HepG2 (cell line): Measurements from ENCODE around the gene PRKCB. TPM values are rescaled to one million over a fixed set of nuclear protein-coding genes. Genes with fewer than 3 reads are reported as not detected.

Source experiments
- ATAC-seq: fragments of 200-7000 bp; cut with Tn5 transposase; 3 replicates; pipeline ENCODE4 v1.9.1; 2020; ENCODE audit warnings: mild to moderate bottlenecking, moderate library complexity
- BruUV-seq: library from RNA; stranded (reverse); fragments of 400-500 nt; replicated peaks from 2 replicates; lab custom pipeline; 2021; lab: Mats Ljungman, UMichigan
- CTCF ChIA-PET: fragments of 300-600 bp; formaldehyde crosslinking; extraction: SDS; loops from one replicate; lab custom pipeline; 2021; ENCODE audit warnings: low total read pairs, inconsistent platforms, low intra/inter-chr PET ratio; lab: Yijun Ruan, JAX
- POLR2A ChIA-PET: fragments of 350-600 bp; sonication (Branson Sonifier 250); formaldehyde crosslinking; loops from one replicate; lab custom pipeline; 2020; ENCODE audit warnings: antibody characterized with exemption, inconsistent platforms; lab: Yijun Ruan, JAX
- DNase-seq: peaks from one replicate; pipeline ENCODE4 v3.0.0-alpha.2; 2015; ENCODE audit warnings: low spot score
- FAIRE-seq: peaks from 3 replicates; lab custom pipeline; 2011; peaks lifted over from hg19 to GRCh38; lab: Jason Lieb, UNC
- H2AFZ ChIP-seq: one replicate; pipeline ENCODE4 v1.6.1; 2011; ENCODE audit warnings: low read length, inconsistent platforms
- H3K27ac ChIP-seq: fragments of 300-600 bp; 3 replicates; pipeline ENCODE4 v1.8.0; 2011; ENCODE audit warnings: mixed run types, mild to moderate bottlenecking, mixed read lengths, low read length, inconsistent platforms; ENCODE audit not compliant: insufficient read depth; ENCODE audit errors: extremely low read length
- H3K27me3 ChIP-seq, 2 experiments: fragments of 200-600 bp in 1 of 2; 2 replicates in 1 of 2; 3 replicates in 1 of 2; pipeline versions ENCODE4 v1.6.0 to v1.8.0; 2011; ENCODE audit warnings: low read length in 2 of 2, mild to moderate bottlenecking in 2 of 2, moderate library complexity in 2 of 2, inconsistent platforms in 1 of 2; ENCODE audit not compliant: insufficient read depth in 2 of 2, control insufficient read depth in 1 of 2
- H3K36me3 ChIP-seq, 2 experiments: fragments of 200-600 bp in 1 of 2; replicated peaks in 1 of 2; 2 replicates in 1 of 2; 3 replicates in 1 of 2; pipeline versions ENCODE4 v1.5.1 to v1.8.0; 2011; ENCODE audit warnings: low read length in 2 of 2, inconsistent platforms in 1 of 2; ENCODE audit not compliant: insufficient read depth in 2 of 2, control insufficient read depth in 1 of 2
- H3K4me1 ChIP-seq: 2 replicates; pipeline ENCODE4 v1.5.1; 2012; ENCODE audit warnings: low read length, inconsistent platforms; ENCODE audit not compliant: insufficient read depth
- H3K4me2 ChIP-seq: 2 replicates; pipeline ENCODE4 v1.6.0; 2011; ENCODE audit warnings: low read depth, low read length, inconsistent platforms
- H3K4me3 ChIP-seq, 3 experiments: fragments of 200-600 bp in 1 of 3; sonication (generic), shearing (Covaris generic) in 1 of 3; replicated peaks in 1 of 3; 2 replicates each; pipeline ENCODE4 v1.5.1; 2011 to 2016; ENCODE audit warnings: low read length in 3 of 3, inconsistent platforms in 2 of 3, low read depth in 2 of 3, mild to moderate bottlenecking in 2 of 3, control low read depth in 1 of 3, mixed read lengths in 1 of 3; ENCODE audit not compliant: insufficient read depth in 1 of 3
- H3K79me2 ChIP-seq: one replicate; pipeline ENCODE4 v1.6.1; 2011; ENCODE audit warnings: low read length, inconsistent platforms; ENCODE audit not compliant: insufficient read depth
- H3K9ac ChIP-seq: 2 replicates; pipeline ENCODE4 v1.6.0; 2011; ENCODE audit warnings: mild to moderate bottlenecking, low read depth, low read length, inconsistent platforms; ENCODE audit not compliant: insufficient read depth
- H3K9me3 ChIP-seq: 2 replicates; pipeline ENCODE4 v1.5.1; 2012; ENCODE audit warnings: mild to moderate bottlenecking, low read length
- H4K20me1 ChIP-seq: 2 replicates; pipeline ENCODE4 v1.6.0; 2011; ENCODE audit warnings: inconsistent platforms, mild to moderate bottlenecking, low read length, moderate library complexity; ENCODE audit not compliant: insufficient read depth
- CREM ChIP-seq, 2 experiments: sonication (generic) in 1 of 2; formaldehyde crosslinking in 1 of 2; IDR thresholded peaks; 2 replicates each; pipeline versions ENCODE4 v1.4.0 to v1.6.1; 2016 to 2020; ENCODE audit warnings: antibody characterized with exemption in 1 of 2, mild to moderate bottlenecking in 1 of 2, missing genetic modification reagents in 1 of 2
- NR2F2 ChIP-seq: IDR thresholded peaks from 2 replicates; pipeline ENCODE4 v1.6.1; 2012; ENCODE audit warnings: low read depth, inconsistent platforms, borderline replicate concordance
- SRSF9 ChIP-seq: fragments of 200-400 bp; formaldehyde crosslinking; IDR thresholded peaks from 2 replicates; pipeline ENCODE4 v1.6.1; 2018; ENCODE audit warnings: borderline replicate concordance, mild to moderate bottlenecking, low read depth, low read length; ENCODE audit not compliant: insufficient read depth, poor library complexity, severe bottlenecking
- ZBTB21 ChIP-seq: sonication (generic); formaldehyde crosslinking; IDR thresholded peaks from 2 replicates; pipeline ENCODE4 v1.4.0; 2020; ENCODE audit warnings: missing genetic modification reagents
- WGBS: methylation state at CpG from one replicate; pipeline ENCODE4 v1.1.6; 2017; ENCODE audit warnings: low lambda C conversion rate; 5-methylcytosine and 5-hydroxymethylcytosine counted together
- in situ Hi-C: cut with HindIII; loops from 2 replicates; pipeline ENCODE4 v1.10.0; 2017; ENCODE audit warnings: low pct_unique_long_range_greater_than_20kb; ENCODE audit not compliant: extremely low pct_ligation_motif_present
- intact Hi-C: fragments of 100-400 bp; cut with micrococcal nuclease; formaldehyde crosslinking; loops from one replicate; pipeline ENCODE4 v1.10.0; 2022; ENCODE audit not compliant: unreplicated experiment
- polyA plus RNA-seq, 8 experiments: library from polyadenylated mRNA; depleted of rRNA in 3 of 8; stranded (reverse) in 7 of 8; unstranded in 1 of 8; fragments of >200 nt; fragmentation: Illumina TruSeq in 4 of 8; extraction: Trizol in 4 of 8; gene quantifications; 2 replicates each; pipeline versions ENCODE4 v1.2.1 to v1.2.3, GENCODE V29; 2011 to 2016; ENCODE audit warnings: low read depth in 4 of 8, missing spikeins in 1 of 8, mixed read lengths in 1 of 8; ENCODE audit not compliant: insufficient read depth in 1 of 8
- total RNA-seq, 5 experiments: library from RNA; depleted of rRNA; stranded (reverse); fragments of >200 nt; fragmentation: Illumina TruSeq; extraction: Trizol; gene quantifications; 2 replicates each; pipeline ENCODE4 v1.2.3, GENCODE V29; 2016; ENCODE audit warnings: low read depth in 1 of 5
- TF ChIP-seq, protein P1 (sequence below): sonication (generic); formaldehyde crosslinking; IDR thresholded peaks from 2 replicates; pipeline ENCODE4 v1.8.1; 2023; ENCODE audit warnings: mild to moderate bottlenecking, missing genetic modification reagents
- TF ChIP-seq, protein P2 (sequence below): sonication (generic); formaldehyde crosslinking; IDR thresholded peaks from 2 replicates; pipeline ENCODE4 v1.4.0; 2020; ENCODE audit warnings: missing genetic modification reagents
- TF ChIP-seq, protein P3 (sequence below): IDR thresholded peaks from 2 replicates; pipeline ENCODE4 v1.6.1; 2016; ENCODE audit warnings: low read depth, missing genetic modification reagents, missing compliant biosample characterization

PRKCB gene
- total and polyA plus RNA-seq, 2 of the 13 experiments (the other 11 are each of a cell fraction or from before 2014, with no cell fraction given), result 0.01 TPM; not detected in 1

DNA sequence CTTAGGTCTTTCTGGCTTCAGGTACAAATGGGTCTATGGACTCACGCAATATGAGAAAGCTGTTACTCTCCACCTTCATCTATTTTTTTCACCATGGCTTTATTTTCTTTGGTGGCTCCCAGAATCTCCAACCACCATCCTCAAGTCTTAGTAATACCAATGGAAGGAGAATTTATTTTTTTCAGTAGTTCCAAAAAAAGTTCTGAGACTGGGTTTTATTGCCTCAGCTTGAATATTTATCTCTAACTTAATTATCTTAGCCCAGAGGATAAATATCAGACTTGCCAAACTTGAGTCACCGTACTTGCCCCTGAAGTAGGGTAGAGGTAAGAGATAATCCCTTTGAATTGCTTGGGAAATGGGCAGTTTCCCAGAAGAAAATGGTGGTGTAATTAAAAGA is 397.2 kb downstream of the PRKCB start:
- no peaks in the 10 kb centered on the region for H4K20me1 ChIP-seq
- 4% methylated on average over 2 of the region's 2 CpGs for WGBS
- no peak overlapping the region for H3K4me2 ChIP-seq
- H3K79me2 ChIP-seq, result no peaks in the 10 kb centered on the region
- H3K4me1 ChIP-seq, result no peaks in the 10 kb centered on the region
- H3K9ac ChIP-seq, result no peak overlapping the region
- no peak overlapping the region for H3K4me3 ChIP-seq
- intact Hi-C loops (loop anchor here (10.0 kb wide), 1 partner anchor 1462 kb away; the partner anchor contains the start of gene HS3ST4), in situ Hi-C loops (no loop called here)
- POLR2A ChIA-PET, result no interaction called here
- H3K36me3 ChIP-seq, result no peaks in the 10 kb centered on the region
- BruUV-seq, result no TSS peak
- no peak for DNase-seq
- H3K27me3 ChIP-seq, result no peaks in the 10 kb centered on the region; a peak in 1 of 5 replicates
- H2AFZ ChIP-seq, result no peak overlapping the region
- TF ChIP-seq, protein P1, sequence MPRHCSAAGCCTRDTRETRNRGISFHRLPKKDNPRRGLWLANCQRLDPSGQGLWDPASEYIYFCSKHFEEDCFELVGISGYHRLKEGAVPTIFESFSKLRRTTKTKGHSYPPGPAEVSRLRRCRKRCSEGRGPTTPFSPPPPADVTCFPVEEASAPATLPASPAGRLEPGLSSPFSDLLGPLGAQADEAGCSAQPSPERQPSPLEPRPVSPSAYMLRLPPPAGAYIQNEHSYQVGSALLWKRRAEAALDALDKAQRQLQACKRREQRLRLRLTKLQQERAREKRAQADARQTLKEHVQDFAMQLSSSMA (CRISPR knock-in tag), result no peak
- CTCF ChIA-PET, result no interaction called here
- no peak for FAIRE-seq
- no peak overlapping the region for H3K27ac ChIP-seq
- H3K9me3 ChIP-seq, result no peaks in the 10 kb centered on the region; the same call in 1 of the 2 replicates
- no peak for ATAC-seq

DNA sequence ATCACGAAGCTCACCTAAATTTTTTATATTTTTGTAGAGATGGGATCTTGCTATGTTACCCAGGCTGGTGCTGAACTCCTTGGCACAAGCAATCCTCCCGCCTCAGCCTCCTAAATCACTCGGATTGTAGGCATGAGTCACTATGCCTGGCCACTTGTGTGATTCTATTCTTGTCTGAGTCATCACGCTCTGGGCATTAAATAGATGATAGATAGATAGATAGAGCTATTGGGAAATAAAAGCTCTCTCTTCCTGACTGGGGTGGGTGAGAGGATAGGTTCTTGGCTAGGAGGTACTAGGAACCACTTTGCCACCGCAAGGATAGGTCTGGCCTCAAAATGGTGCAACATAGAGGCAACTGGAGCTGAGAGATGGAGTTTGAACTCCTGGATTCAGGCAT is 399.0 kb downstream of the PRKCB start:
- ATAC-seq, result no peak
- BruUV-seq, result no TSS peak
- ChIA-PET POLR2A (no interaction called here), CTCF (no interaction called here)
- no peak overlapping the region for H3K9ac ChIP-seq
- WGBS, result 0% methylated on average over 5 of the region's 5 CpGs
- in situ Hi-C loops (no loop called here), intact Hi-C loops (loop anchor here (10.0 kb wide), 1 partner anchor 1460 kb away; the partner anchor contains the start of gene HS3ST4)
- no peaks in the 10 kb centered on the region; a peak in 1 of 5 replicates for H3K27me3 ChIP-seq
- H3K4me3 ChIP-seq, result no peak overlapping the region
- FAIRE-seq, result no peak
- no peaks in the 10 kb centered on the region for H4K20me1 ChIP-seq
- no peak for DNase-seq
- H2AFZ ChIP-seq, result no peak overlapping the region
- H3K79me2 ChIP-seq, result no peaks in the 10 kb centered on the region
- H3K36me3 ChIP-seq, result no peaks in the 10 kb centered on the region
- H3K27ac ChIP-seq, result no peak overlapping the region
- H3K4me1 ChIP-seq, result no peaks in the 10 kb centered on the region
- H3K9me3 ChIP-seq, result no peaks in the 10 kb centered on the region; the same call in 1 of the 2 replicates
- no peak overlapping the region for H3K4me2 ChIP-seq
- TF ChIP-seq NR2F2, result no peak
- no peak for TF ChIP-seq CREM (IDR thresholded peaks at IDR 0.05)
- no peak for TF ChIP-seq CREM (CRISPR knock-in tag; IDR thresholded peaks at IDR 0.05)
- TF ChIP-seq, protein P2, sequence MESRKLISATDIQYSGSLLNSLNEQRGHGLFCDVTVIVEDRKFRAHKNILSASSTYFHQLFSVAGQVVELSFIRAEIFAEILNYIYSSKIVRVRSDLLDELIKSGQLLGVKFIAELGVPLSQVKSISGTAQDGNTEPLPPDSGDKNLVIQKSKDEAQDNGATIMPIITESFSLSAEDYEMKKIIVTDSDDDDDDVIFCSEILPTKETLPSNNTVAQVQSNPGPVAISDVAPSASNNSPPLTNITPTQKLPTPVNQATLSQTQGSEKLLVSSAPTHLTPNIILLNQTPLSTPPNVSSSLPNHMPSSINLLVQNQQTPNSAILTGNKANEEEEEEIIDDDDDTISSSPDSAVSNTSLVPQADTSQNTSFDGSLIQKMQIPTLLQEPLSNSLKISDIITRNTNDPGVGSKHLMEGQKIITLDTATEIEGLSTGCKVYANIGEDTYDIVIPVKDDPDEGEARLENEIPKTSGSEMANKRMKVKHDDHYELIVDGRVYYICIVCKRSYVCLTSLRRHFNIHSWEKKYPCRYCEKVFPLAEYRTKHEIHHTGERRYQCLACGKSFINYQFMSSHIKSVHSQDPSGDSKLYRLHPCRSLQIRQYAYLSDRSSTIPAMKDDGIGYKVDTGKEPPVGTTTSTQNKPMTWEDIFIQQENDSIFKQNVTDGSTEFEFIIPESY (CRISPR knock-in tag), result no peak
- no peak for TF ChIP-seq SRSF9
- TF ChIP-seq, protein P3, sequence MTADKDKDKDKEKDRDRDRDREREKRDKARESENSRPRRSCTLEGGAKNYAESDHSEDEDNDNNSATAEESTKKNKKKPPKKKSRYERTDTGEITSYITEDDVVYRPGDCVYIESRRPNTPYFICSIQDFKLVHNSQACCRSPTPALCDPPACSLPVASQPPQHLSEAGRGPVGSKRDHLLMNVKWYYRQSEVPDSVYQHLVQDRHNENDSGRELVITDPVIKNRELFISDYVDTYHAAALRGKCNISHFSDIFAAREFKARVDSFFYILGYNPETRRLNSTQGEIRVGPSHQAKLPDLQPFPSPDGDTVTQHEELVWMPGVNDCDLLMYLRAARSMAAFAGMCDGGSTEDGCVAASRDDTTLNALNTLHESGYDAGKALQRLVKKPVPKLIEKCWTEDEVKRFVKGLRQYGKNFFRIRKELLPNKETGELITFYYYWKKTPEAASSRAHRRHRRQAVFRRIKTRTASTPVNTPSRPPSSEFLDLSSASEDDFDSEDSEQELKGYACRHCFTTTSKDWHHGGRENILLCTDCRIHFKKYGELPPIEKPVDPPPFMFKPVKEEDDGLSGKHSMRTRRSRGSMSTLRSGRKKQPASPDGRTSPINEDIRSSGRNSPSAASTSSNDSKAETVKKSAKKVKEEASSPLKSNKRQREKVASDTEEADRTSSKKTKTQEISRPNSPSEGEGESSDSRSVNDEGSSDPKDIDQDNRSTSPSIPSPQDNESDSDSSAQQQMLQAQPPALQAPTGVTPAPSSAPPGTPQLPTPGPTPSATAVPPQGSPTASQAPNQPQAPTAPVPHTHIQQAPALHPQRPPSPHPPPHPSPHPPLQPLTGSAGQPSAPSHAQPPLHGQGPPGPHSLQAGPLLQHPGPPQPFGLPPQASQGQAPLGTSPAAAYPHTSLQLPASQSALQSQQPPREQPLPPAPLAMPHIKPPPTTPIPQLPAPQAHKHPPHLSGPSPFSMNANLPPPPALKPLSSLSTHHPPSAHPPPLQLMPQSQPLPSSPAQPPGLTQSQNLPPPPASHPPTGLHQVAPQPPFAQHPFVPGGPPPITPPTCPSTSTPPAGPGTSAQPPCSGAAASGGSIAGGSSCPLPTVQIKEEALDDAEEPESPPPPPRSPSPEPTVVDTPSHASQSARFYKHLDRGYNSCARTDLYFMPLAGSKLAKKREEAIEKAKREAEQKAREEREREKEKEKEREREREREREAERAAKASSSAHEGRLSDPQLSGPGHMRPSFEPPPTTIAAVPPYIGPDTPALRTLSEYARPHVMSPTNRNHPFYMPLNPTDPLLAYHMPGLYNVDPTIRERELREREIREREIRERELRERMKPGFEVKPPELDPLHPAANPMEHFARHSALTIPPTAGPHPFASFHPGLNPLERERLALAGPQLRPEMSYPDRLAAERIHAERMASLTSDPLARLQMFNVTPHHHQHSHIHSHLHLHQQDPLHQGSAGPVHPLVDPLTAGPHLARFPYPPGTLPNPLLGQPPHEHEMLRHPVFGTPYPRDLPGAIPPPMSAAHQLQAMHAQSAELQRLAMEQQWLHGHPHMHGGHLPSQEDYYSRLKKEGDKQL, result no peak
- no peak for TF ChIP-seq ZBTB21 (CRISPR knock-in tag)
